Retina (tissue), 1 donor: ENCODE measurements around the gene STK38L.
"Not testable (repeated sequence)": the region's sequence is repeated elsewhere in the genome, so short reads cannot be mapped to it uniquely, and the experiment has no call there.

ENCODE experiments used
- DNase-seq: peaks from one replicate; pipeline ENCODE4 v3.0.0-alpha.2; 2016

The STK38L gene

DNA sequence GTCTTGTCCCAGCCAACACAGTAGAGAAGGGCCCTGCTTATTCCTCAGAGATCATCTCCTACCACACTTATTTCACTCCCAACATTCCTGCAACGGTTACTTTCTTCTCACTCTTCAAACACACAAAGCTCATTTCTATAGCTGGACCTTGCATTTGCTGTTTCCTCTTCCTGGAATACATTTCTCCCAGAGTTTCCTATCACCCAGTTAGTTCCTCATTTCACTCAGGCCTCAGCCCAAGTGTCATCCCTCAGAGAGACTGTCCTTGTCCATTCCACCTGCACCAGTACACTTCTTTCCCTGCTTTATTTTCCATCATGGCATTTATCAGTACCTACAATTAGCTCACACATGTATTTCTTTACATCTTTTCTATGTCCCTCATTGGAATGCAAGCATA lies 14.7 kb upstream of the STK38L start:
- no peak for DNase-seq

DNA sequence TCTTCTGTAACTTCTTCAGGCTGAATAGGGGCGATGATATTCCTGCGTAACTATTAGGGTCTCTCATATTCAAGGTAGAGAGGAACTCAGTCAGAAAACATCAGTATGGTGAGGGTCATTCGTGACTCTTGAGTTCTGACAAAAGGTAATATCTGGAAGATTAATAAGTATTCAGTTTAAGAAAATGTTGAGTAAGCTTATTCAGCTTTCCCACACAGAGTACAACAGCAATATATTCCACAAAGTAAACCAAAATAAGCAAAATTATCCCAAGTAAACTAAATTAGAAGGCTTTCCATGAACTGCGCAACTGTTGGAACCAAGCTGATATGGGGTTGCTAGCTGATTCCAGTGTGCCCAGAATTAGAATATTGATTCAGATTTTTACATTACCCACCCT lies 12.7 kb upstream of the STK38L start:
- not testable (repeated sequence) for DNase-seq

DNA sequence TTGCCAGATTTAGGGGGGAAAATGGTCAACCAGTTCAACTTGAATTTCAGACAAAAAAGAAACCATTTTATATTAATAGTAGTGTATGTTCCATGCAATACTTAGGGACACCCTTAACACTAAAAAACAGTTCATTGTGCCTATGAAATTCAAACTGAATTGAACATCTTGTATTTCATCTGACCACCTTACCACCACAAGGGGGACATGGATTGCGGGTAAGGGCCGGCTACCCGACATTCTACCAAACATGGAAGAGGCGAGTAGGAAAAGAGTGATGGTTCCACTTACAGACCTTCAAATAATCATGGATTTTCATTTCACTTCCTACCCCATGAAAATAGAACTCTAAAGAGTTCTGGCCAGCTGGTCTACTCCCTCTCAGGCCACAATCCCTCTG lies 10.3 kb upstream of the STK38L start:
- DNase-seq, result no peak

DNA sequence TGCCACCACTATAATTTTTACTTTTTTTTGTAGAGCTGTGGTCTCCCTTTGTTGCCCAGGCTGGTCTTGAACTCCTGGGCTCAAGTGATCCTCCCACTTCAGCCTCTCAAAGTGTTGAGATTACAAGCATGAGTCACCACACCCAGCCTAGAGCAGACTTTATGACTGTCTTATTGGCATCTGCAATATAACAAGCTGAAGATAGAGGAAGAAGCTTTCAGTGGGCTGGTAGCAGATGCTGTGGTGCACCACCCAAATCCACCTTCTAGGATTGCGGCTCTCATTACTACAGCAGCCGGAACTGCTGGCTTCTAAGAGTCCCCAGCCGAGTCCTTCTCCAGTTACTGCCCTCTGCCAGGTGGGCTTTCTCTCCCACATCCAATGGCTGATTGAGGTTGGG lies 7.6 kb upstream of the STK38L start:
- no peak for DNase-seq

DNA sequence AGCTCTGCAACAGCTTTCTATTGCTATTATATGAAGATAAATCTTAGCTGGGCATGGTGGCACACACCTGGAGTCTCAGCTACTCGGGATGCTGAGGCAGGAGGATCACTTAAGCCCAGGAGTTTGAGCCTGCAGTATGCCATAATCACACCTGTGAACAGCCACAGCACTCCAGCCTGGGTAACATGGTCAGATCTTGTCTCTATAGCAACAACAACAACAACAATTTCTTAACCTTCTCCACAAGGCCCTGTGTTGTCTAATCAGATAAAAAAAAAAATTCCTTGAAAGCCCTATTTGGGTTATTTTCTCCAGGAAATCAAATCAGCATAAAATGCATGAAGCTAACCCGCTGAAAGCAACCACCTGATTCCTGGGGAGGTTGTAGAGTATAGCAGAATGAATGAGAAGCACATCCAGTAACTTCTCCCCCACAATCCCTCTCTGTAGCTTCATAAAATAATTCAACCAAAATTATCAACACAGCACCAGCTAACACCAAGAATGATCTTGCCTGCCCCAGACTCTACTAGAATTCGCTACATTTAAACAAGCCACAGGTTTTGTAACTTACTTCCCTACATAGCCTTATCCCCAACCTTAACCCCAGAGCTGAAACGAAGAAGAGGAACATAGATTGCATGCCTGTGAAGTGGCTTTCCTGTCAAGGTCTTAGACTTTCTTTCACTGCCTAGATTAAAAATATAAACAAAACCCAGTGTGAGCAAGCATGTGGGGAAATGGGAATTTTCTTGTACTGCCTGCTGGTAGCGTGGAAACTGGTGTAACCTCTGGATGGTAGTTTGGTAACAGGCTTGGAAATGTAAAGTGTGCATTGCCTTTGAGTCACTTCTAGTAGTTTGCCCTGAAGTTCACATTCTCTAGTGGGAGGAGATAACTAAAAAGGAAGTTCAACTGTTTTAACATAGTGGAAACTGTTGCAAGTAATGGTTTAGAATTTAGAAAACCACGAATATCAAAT lies 6.0 kb upstream of the STK38L start:
- no peak for DNase-seq

DNA sequence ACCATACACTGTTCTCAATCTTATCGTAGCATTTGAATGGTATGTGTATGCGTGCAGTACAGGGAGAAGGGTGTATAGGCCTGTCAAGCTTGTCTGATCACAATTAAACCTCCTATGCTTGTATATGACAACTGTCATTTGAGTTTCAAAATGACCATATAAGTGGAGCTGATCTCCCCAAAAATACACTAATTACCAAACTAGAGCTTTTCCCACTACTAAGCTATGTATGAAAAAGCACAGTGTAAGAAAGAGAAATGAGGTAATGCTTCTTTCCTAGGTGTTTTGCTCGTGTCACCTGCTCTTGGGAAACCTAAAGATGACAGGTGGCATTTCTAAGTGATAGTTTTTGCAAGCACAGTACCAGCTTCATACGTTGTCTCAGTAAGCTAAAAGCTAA lies 1.1 kb upstream of the STK38L start:
- no peak for DNase-seq

DNA sequence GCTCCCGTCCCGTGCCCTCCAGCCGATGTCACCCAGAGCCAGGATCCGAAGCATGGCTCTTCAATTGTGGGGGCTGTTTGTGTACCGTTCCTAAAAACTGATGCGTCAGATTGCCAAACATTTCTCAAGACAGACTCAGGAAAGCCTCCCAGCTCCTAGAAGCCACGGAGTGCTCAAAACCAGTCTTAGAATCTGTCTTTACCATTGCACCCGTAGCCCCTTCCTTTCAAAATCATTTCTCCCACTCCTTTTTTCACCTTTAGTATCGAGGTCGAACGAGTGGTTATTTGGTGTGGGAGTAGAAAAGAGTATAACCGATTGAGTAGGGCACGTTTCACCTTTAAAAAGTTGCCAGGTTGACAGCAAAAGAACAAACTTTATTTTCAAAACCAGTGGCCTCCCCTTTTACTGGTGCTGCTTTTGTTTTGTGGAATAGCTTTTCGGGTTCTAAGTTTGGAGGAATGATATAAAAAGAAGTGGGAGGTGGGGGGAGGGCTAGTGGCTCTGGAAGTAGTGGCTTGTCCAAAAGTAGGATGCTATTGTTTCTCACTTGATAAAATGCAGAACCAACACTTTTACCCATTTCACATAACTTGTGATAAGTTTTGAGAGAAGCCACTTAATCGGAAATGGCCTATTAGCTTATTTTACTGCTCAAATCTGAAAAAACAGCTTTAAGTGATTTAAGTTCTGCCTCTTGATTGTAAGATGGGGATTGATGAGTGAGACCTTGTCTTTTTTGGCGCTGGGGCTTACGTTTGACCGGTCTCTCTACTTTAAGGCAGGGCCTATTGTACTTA lies 803 bp downstream of the STK38L start:
- no peak for DNase-seq

DNA sequence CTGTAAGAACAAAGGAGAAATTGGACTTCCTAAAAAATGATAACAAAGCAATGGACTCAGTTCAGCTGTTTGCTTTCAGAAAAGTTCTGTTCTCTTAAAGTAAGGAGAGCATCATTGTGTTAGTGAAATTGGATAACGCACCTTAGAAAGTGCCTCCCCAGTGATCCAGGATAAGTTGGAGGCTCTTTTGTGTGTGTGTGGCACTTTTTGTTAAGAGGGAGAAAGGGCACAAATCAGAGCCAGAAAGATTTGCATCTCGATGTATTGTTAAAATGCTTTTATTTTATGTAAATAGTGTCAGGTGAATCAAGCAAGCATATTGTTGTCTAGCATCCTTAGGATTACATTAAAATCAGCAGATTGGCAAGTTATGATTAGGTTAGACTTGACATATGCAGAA lies 2.1 kb downstream of the STK38L start:
- no peak for DNase-seq

DNA sequence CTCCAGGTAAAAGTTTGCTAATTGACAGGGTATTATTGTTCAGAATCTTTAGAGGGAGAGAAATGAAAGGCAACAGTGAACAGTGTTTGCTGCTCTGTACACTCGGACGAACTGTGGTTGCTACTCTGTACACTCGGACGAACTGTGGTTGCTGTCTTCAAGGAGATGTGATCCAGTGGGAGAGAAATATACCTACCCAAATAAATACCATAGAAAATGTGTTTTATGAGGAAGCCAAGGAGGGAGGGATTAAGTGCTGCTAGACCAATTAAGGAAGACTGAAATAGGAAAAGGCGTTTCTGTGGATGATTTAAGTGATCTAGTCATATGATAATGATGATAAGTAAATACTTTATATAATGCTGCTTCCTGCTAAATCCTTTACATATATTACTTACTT lies 2.7 kb downstream of the STK38L start:
- DNase-seq, result no peak

DNA sequence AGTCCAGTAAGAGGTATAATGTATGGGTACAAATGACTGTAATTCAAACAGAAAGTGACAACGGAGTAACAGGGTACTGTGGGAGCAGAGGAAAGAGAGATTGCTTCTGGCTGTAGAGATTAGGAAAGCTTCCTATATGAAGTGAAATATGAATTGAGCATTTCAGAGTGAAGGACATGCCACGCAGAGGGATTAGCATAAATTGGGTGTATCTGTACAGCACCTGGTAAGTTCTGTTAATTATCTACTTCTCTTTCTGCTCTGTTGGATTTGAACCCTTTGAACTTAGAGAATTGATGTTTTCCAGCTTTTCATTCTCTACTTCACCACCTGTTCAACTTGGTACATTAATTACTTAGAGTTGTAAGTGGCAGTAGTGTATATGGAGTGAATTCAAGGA lies 8.8 kb downstream of the STK38L start:
- no peak for DNase-seq

DNA sequence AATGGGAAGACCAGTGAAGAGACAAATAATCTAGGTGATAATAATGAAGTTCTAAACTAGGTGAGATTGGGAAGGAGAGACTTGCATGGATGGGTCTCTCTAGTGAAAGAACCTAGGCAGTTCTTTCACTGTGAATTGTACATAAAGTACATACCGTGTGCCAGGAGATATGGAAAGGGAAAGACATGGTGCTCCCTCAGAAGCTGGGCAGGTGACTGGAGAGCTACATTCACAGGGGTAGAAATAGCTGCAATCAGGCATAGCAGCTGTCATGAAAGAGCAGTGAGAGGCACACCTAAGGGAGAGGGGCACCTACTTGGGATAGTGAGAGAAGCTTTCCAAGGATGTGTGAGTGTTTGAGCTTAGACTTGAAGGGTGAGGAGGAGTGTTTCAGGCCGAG lies 9.3 kb downstream of the STK38L start:
- DNase-seq, result no peak

DNA sequence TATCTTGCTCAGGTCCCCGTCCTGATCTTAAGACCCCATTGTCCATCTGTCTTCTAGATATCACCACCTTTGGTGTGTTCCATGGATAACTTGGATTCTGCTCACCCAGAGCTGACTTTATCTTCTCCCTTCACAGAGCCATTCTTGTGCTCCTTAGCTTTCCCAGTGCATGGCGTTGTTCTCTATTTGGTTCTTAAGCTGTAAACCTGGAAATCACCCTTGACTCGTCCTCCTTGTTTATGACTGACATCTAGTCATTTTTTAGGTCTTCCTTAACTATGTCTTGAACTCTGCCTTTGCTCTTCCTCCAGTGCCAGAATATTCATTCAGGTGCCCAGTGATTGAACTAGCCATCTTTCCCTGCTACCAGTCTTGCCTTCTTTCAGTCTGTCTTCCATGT lies 11.7 kb downstream of the STK38L start:
- no peak for DNase-seq

DNA sequence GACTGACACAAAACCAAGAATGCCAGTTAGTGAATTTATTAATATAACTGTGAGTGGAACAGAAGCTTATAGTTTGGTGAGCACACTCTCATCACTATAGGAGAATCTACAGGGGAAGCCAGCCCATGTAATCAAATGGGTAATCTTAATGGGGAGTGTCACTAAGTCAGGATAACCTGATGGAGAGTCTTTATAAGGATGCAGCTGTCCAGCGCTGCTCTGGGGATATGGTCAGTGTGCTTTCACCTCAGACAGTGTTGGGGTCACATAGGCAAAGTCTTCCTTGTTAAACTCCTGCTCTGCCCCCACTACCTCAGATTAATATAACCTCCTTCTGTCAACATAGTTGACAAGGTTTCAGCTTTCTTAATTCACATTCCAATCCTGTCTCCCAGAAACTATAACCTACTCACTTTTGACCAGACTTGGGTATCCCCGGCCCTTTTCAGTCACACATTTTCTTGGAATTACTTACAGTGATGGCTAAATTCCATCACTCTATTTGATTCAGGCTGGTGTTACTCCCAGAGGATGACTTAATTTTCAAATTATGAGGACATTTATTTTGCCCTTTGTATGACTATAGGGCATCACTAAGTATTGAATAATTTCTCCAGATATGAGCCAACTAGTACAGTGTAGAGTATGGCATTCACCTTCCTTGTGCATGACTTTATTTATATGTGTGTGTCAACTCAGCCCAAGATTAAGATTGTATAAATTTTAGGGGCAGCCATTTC lies 13.2 kb downstream of the STK38L start:
- DNase-seq, result no peak

DNA sequence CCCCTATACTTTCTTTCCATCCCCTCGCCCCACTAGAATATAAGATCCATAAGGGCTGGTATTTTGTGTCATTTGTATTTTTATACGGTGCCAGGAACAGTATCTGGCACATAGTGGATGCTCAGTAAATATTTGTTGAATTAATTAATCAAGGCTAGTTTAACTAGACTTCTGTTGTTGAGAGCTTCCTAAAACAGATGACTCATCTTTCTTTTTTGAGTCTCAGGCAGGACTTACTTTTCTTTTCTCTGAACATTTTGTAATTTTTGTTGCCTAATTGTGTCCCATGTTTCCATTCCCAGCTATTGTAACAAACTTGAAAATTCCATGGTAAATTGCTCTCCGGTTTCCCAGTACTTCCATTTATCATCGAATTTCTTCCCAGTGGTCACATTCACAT lies 16.7 kb downstream of the STK38L start:
- DNase-seq, result no peak

DNA sequence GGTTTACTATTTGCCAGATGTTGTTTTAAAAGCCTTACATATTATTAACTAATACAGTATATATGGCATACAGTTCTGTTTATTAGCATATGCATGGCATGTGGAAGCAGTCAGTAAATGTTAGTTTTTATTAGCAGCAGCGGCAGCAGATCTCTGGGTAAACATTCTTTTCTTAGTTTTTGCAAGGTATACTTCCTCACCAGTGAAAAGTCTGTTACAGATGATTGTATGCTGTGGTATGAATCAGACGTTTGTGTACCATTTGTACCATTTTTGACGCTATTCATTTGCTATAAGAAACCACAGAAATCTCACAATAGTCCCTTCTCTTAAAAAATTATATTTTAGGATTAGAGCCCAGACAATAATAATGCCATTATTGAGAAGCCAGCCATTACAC lies 17.8 kb downstream of the STK38L start:
- no peak for DNase-seq

DNA sequence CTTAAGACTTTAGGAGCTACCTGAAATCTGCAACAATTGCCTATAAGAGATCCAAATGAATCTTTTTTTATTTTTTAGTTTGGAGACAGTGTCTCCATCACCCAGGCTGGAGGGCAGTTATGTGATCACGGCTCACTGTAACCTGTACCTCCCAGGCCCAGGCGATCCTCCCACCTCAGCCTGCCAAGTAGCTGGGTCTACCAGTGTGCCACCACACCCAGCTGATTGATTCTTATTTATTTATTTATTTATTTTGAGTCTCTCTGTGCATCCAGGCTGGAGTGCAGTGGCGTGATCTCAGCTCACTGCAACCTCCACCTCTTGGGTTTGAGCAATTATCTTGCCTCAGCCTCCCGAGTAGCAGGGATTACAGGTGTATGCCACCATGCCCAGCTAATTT lies 26.1 kb downstream of the STK38L start:
- no peak for DNase-seq

DNA sequence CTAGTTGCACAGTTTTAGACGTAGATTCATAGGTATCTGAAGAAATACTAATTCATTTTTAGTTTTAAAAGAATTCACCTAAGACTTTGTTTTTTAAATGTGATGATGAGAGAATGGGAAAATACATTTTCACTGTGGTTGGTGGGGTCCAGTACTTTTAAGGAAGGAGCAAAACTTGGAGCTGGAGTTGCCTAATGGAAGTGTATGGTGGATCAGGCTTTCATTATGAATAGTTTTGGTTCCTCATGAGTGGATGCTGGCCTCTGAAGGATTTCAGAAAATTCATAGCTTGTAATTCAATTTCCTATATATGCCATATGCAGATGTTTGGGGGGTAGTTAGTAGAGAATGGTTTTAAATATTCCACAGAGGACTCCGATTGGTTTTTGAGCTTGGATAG lies 27.1 kb downstream of the STK38L start:
- no peak for DNase-seq

DNA sequence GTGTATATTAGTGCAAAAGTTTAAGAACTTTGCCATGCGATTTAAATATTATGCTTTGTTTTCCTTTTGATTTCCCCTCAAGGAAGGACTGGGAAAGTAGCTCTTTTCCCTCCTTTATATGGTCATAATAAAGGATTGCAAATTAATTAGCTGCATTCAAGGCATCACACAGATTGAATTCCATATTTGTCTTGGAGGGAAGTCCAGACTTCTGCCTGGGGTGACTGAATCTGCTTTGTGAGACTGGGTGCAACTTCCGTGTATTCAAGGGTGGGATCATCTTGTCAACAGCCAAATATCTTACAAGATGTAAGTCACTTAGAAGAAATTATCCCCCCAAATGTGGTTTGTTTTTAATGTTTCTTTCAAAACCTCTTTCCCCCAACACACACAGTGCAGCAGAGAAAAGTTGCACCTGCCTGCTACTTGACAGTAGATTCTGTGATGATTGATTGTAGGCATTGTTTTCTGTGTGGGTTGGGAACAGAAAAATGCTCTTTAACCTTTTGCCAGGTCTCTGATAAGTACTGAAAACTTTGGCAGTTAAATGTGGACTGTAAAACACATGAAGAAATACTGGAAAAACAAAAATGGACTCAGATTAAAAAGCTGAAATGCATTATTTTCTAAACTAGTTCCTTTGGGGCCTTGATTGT lies 28.4 kb downstream of the STK38L start:
- DNase-seq, result no peak

DNA sequence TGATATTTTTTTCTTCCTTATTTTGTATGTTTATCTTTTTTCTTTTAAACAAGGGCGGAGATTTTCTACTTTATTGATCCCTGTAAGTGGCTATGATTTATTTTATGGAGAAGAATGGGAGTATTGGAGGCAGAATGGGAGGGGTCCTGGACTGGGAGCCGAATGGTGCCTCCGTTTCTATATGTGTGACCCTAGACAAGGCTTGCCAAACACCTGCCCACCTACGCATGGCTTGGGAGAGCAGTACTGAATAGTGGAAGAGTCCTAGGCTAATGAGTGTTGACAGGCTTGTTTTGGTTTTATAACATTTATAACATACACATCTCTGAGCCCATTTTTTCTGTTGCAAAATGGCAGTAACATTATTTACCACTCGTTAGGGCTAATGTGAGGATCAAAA lies 29.0 kb downstream of the STK38L start:
- DNase-seq, result no peak

DNA sequence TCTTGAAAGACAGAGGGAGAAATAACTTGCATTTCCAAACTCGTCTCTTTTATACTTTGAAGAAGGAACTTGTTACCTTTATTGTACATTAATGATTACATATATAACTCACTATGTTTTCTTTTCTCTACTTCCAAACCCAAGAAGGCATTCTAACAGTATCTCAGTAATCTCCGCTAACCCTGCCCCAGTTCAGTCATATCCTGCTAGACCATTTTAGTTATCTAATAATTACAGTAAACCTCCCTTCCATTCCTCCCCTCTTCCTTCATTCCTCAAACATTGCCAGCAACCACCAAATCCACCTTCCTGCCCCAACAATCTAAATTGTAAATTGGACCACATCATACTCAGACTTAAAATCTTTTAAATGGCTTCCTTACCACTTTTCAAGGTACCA lies 30.6 kb downstream of the STK38L start:
- DNase-seq, result no peak

DNA sequence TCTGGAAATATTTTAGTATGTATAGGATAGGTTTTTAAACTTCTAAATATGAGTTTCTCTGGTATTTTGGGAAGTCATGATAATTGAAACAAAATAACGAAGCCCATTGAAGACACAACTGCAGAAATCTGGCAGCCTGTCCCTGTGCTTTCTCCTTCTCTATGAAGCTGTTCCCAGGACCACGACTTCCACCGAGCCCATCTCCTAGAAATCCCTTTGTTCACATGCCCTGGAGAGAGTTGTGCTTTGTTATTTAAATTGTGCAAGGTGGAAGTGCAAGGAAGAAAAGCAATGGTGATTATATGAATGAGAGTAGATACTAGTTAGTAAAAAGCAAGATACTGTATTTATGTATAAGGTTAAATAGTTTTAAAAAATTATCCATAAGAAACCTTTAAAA lies 32.2 kb downstream of the STK38L start:
- DNase-seq, result no peak

DNA sequence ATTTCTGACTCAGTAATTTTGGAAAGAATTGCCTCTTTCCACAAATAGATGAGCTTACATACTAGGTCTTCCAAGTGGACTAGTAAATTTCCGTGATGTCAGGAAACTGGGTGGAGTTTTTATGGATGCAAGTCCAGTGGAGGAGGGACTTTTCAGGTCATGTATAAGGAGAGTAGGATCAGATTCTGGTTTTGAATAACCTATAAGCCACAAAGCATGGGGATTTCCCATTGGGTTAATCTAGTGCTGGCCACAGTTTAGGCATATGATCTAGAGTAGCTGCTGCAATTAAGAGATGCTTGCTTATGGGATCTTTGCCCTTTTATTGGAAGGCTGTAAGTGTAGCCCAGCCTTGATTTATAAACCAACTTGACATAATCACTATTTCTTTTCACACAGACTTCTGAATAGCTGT lies 33.8 kb downstream of the STK38L start:
- no peak for DNase-seq

DNA sequence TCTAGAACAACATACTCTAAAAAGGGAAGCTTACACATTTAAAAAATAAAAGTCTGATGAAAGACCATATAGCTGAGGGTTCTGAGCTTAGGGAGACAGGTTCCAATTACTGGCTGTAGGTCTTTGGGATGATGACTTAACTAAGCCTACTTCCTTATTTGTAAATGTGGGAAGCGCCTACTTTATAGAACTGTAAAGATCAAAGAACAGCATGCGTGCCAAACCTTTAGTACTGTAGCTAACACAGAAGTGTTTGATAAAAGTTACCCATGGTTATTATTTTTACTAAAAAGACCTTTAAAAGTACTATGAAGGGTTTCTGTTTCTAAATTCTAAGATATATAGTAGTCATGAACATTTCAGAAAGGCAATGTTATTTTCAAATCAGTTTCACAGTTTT lies 35.7 kb downstream of the STK38L start:
- DNase-seq, result no peak
